GM19397 (cell line): ENCODE results near the gene NLRP6.

ENCODE experiments used
- ATAC-seq: cut with Tn5 transposase; IDR thresholded peaks from one replicate; pipeline ENCODE4 v1.9.1; 2021; ENCODE audit warnings: mild to moderate bottlenecking, moderate library complexity; ENCODE audit not compliant: unreplicated experiment

The NLRP6 gene

DNA sequence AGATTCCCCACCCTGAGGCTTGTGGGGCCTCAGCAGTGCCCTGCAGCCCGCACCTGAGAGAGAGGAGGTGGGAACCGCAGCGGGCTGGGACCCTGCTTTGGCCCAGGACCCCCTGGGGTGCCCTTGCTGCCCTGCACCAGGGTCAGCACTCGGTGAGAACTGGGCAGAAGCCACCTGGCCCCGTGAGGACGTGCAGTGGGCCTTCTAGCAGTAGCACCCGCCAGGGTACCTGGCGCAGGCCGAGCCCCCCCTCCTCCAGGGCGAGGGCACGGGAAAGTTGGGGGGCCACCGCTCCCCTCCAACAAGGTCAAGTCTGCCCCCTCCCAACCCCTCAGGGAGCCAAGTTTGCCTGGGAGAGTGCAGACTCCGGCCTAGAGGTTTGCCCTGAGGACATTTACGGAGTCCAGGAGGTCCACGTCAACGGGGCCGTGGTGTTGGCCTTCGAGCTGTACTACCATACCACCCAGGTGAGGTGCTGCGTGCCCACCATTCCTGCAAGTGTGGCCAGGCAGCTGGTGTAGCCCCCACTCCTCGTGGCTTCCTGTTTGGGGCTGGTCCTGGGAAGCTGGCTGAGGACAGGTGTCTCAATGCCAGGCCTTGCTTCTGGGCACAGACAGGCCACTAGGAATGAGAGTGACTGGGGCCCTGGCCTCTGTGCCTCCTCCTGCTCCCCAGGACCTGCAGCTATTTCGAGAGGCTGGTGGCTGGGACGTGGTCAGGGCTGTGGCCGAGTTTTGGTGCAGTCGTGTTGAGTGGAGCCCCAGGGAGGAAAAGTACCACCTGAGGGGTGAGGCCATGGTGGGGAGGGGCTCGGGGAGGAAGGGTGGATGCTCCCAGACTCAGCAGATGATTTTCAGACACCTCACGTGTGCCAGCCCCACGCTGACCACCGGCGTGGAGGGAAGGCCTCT, 14.3 kb downstream of the NLRP6 start:
- ATAC-seq = no peak

DNA sequence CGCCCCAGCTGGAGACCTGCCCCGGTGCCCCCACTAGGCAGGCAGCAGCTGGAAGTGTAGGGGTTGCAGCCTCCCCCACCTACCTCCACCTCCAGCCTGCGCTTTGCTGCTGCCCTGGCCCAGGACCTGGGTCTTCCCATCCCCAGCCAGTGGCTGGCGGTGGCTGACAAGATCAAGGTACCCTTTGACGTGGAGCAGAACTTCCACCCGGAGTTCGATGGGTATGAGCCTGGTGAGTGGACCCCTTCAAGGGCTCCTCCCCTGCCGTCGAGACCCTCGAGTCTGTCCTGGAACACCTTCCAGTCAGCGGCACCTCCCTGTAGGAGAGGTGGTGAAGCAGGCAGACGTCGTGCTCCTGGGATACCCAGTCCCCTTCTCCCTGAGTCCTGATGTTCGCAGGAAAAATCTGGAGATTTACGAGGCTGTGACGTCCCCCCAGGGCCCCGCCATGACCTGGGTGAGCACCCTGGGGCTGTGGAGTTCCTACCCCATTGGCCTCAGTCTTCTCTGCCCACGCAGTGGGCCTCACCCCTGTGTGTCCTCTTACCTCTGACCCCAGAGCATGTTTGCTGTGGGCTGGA, 15.2 kb downstream of the NLRP6 start:
- no peak for ATAC-seq

DNA sequence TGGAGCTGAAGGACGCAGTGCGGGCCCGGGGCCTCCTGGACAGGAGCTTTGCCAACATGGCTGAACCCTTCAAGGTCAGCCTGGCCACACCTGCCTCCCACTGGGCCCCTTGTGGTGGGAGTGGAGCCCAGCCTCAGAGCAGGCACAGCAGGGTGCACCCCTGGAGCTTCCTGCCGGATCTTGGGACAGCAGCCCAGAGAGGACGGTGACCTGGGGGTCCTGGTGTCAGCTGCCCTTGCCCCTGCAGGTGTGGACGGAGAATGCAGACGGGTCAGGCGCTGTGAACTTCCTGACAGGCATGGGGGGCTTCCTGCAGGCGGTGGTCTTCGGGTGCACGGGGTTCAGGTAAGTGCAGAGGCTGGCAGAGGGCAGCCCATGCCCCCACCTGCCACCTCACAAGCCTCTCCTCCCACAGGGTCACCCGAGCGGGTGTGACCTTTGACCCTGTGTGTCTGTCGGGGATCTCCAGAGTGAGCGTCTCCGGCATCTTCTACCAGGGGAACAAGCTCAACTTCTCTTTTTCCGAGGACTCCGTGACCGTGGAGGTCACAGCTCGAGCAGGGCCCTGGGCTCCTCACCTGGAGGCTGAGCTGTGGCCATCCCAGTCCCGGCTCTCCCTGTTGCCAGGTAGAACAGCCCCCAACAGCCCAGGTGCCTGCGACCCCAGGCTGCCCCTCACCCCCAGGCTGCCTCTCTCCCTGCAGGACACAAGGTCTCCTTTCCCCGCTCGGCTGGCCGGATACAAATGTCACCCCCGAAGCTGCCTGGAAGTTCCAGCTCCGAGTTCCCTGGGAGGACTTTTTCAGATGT, 15.8 kb downstream of the NLRP6 start:
- ATAC-seq = no peak

DNA sequence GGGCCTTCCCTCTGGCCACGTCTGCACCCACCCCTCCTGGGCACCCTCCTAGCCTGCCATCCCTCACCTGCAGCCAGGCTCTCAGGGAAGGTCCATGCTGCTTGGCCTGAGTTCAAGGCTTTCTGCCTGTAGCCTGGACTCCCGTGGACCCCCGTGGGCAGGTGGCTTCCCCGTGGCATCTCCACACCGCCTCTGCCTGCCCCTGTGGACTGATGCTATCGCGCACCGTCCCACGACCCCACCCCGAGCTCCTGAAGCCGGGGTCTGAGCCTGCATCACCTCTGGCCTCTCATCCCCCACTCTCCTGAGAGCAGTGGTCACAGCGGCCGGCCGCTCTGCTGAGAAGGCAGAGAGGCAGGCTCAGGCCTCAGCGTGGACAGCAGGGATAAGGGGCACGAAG, 16.6 kb downstream of the NLRP6 start:
- ATAC-seq = no peak

DNA sequence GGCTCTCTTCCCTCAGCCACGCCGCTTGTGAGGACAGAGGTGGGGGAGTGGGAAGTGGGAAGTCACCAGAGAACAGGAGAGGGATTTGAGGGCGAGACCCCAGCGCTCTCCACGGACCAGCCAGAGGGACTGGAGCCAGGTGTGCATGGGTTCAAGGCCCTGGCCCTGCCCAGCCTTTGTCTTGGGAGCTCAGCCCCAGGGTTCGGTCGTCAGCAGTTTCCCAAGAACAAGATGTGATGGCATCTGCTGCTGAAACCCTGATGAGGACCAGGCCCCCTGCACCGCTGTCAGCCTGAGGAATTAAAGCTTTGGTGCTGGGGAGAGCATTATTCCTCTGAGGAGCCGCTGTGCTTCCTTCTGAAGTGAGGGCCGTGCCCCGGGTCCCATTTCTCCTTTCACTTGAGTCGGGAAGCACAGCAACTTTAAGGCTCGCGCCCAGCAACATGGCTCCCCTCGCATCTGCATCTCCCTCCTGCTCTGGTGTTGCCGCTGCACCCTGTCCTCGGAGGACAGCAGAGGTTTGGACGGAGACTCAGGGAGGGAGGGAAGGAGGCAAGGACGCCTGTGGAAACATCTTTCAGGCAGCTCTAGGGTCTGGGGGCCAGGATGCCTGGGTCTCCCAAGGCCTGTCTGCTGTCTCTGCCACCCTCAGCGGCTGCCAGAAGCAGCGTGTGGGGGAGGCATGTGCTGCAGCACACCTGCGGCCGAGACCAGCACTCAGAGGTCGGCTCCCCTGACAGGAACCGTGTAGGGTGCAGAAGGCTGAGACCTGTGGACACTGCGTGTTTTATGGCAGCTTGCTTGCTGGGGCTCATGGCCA, 17.4 kb downstream of the NLRP6 start:
- ATAC-seq = no peak

DNA sequence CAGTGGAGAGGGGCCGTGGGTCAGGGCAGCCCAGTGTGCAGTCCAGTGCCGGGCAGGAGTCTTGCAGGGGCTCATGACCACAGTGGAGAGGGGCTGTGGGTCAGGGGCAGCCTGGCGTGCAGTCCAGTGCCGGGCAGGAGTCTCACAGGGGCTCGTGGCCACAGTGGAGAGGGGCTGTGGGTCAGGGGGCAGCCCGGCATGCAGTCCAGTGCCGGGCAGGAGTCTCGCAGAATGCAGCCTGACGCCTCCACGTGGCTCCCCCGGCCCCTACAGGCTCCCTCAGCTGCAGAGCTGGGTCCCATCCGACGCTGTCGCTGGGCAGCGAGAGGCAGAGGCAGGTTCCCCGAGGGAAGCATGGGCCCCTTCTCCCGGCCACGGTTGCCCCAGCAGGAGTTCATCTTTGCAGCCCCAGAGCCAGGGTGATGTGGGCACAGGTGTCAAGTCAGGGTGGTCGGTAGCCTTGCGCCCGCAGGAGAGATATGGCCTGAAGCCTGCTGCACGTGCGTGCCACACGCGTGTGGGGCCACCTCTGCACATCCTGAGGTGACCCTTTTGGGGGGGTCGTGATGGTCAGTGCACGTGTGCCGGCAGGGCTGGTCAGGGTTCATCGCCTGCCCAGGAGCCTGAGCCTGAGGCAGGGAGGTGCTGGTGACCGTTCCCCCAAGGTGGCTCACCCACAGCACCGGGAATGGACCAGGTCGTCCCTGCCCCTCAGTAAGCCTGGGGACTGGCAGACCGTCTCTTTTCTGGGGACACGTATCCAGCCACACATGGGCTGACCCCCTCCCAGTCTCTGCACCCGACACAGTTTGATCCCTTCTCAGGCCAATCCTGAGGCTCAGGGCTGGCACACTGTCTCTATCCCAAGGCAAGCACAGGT, 18.2 kb downstream of the NLRP6 start:
- ATAC-seq = no peak

DNA sequence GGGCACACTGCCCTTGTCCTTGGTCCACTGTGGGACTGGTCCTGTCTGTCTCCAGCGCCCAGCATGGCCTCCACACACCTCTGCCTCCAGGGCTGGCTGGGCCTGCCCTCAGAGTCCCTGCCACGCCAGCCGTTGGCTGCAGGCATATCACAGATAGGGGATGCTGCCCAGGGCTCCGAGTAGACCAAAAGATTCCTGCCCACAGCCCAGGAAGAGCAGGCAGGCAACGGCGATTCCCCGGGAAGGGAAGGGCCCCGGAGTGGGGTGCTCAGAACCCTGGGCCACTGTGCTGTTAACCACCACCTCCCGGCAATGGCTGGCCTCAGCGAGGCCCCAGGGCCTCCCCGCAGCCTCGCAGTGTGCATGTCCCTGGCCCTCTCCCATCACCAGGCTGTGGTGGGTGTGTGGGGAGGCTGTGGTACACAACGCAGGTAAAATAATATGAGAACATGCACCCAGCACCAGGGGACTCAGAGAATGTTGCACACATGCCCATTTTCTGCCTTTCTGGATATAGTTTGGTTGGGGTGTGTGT, 18.9 kb downstream of the NLRP6 start:
- no peak for ATAC-seq

DNA sequence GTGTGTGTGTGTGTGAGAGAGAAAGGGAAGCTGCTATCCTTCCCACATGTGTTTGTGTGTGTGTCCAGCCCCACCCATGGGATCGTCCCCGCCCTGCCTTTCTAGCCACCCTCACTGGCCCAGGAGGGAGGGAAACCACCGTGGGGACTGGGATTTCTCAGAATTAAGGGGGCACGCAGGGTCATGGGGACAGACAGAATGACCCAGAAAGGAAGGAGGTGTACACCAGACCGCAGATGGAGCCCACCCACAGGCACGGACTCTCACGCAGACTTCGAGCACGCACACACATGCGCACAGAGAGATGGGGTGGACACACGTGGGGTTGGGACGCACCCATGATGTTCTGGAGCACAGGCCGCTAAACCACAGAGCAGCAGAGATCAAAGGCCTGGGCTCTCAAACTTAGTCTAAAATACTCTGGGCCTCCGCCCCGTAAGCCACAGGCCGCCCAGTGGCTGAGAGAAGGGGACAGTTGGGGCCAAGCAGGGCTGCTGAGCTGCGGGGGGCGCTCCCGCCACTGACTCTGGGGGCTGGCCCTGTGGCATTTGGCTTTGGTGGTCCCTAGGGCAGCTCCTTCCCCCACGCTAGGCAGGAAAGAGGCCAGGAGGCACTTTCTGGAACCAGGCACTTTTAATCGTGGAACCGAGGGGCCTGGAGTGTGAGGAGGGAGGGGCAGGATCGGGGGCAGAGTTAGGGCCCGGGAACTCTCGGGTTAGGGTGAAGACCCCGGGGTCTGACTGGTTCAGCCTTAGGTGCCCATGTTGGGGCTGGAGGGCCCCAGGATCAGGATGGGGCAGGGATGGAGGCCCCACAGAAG, 19.6 kb downstream of the NLRP6 start:
- no peak for ATAC-seq

DNA sequence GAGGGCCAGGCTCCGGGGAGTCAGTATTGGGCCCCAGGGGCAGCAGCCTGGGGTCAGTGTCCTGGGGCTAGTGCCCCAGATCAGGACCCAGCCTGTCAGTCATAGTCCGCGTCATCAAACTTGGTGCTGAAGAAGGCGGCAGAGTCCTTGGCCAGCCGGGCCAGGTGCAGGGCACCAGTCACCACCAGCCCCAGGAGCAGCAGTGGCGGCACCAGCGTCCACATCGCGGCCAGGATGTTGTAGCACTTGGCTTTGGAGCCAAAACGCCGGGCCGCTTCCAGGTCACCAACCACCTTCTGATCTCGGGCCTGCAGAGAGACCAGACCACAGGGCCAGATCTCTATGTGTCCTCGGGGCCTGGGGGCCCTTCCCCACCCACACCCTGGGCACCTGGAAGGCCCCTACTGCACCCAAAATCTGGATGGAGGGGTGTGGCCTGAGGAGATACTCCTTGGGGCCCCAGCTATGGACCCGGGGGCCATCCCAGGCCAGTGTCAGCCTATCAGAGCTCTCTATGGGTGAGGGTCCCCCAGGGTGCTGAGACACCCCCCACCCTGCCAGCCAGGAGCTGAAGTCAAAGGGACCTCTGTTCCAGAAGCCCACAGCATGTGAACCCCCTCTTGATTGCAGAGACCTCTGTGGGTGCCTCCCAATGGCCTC, 20.3 kb downstream of the NLRP6 start:
- no peak for ATAC-seq

DNA sequence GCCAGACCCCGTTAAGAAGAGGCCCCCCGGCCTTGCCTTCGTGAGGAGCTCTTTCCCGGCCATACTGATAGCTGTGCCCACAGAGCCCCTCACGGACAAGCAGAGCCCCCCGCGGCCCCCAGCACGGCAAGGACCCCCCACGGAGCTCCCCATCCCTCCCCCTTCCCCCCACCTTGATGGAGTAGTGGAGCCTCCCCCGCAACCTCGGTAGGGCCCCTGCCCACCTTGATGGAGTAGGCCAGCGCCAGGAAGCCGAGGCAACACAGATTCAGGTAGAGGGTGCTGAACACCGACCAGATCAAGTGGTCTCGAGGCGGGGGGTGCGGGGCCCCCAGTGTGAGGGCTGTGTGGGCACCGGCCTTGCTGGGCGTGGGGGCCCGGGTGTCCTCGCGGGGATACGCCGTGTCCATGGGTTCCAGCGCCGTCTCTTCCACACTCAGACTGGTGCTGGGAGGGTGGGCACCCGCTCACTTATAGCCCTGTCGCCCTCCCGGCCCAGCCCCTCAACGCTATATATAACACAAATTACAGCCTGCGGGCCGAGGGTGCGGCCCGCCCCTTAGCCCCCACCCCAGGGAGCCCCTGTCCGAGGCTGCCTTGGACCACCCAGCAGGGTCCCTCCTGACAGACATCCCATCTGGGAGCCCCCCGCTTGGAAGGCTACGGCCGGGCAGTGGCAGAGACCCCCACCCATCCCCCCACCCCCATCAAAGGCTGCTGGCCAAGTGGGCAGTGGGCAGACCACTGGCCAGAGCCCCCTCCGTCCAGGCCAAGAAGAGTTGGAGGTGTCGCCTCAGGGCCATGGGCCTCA, 21.1 kb downstream of the NLRP6 start, which contains the start of gene IFITM5:
Gene IFITM5, minus strand, starts transcription at position 446 of the 811 bp plus-strand sequence. Its CDS starts 36 bp downstream, at position 410.
- ATAC-seq = no peak

DNA sequence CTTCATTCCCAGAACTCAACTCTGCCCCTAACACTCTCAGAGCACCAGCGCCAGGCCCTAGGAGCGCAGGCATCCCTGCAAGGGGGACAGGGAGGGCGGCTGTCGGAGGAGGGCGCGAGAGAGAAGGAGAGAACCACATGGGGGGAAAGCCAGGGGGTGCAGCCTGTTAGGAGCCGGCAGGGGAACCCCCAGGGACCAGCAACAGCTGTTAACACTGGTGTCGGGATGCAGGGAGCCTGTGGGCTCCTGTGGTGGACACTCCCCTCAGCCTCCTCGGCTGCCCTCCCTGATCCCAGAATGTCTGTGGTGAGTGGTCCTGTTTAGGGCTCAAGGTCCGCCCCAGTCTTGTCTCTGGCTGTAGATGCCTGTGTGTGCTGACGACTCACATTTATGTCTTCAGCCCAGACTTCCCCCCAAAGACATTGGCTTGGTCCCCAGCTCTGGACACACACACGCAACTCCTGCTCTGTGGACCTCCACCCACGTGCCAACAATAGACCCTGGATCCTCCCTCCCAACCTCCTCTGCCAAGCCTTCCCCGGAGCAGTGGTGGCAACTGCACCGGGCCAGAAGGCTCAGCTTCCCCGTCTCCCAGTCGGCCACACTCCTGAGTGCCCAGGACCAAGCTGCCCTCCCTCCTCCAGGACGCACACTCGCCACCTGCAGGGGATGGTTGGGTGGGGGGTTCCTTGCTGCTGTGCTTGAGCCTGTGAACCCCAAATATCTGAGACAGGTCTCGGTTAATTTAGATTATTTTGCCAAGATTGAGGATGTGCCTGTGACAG, 21.9 kb downstream of the NLRP6 start:
- ATAC-seq = no peak

DNA sequence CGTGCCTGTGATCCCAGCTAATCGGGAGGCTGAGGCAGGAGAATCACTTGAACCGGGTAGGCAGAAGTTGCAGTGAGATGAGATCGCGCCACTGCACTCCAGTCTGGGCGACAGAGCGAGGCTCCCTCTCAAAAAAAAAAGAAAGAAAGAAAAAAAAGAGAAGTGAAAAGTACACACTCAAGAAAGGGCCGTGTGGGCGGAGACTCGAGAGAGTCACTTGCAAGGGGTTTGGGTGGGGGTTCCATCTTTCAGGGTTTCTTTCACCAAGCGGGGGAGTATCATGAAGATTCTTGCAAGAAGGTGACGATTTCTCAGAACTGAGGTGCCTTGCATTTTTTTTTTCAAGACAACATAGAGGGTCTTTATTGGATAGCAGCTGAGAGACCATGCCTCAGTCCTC, 25.2 kb downstream of the NLRP6 start:
- no peak for ATAC-seq

DNA sequence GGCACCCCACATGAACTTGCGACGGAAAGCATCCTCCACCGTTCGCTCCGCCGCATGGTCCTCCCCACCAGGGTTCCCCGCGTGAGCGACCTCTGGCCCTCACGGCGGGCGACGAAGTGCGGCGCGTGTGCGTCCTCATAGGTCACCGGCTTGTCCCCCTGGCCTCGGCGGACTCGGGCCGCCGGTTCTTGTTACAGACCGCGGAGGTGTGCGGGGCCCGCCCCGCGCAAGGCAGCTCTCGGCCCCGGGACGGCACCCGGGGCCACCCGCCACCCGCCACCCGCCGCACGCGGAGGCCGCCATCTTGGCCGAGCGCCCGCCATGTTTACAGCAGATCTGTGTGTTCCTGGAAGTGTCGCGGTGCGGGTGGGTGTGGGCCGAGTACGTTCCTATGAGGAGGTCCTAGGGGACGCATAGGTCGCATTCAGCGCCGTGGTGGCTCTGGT, 25.9 kb downstream of the NLRP6 start:
- no peak for ATAC-seq

DNA sequence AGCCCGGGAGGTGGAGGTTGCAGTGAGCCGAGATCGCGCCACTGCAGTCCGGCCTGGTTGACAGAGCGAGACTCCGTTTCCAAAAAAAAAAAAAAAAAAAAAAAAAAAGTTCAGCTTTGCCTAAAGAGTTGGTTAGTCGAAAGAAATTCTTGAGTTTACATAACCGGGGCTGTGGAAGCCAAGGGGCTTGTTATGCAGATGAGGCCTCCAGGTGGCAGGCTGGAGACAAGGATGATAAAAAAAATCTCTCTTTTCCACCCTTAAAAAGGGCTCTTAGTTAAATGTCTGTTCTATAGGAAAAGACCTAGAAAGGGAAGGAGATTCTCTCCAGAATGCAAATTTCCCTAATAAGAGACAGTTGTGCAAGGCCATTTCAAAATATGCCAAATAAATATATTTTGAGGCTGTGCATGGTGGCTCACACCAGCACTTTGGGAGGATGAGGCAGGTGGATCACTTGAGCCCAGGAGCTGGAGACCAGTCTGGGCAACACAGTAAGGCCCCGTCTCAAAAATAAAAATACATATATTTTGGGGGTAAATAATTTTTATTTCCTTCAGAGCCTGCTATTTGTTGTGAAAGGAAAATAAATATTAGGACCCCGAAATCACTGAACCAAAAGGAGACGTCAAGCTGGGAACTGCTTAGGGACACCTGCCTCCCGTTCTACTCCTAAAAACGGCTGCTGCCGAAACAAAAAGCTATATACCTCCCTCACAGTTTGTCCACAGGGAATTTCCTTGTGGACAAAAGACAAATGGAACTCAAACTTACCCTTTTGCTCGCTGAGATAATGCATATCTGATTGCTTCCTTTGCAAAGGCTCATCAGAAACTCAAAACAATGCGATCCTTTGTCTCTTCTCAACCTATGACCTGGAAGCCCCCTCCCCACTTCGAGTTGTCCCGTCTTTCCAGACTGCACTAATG, 27.0 kb downstream of the NLRP6 start:
- no peak for ATAC-seq

DNA sequence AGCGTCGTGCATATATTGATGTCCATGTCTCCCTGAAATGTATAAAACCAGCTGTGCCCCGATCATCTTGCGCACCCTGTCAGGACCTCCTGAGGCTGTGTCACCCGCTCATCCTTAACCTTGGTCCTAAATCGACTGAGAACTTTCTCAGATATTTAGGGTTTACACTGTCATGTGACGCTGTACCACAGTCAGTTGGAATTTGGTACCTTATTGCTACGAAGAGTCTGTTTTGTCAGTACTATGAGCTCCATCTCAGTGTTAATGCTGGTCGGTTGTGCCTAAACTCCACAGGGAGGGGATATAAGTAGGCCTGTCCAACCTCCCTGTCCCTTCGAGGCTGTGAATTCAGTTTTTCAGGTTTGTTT, 27.6 kb downstream of the NLRP6 start:
- ATAC-seq = no peak
